DOHH2 (cell line): Measurements from ENCODE around the gene DDX19B.

Experiments
- EZH2phosphoT487 ChIP-seq: fragments of 200-600 bp; sonication (generic); IDR thresholded peaks from 2 replicates; pipeline ENCODE4 v1.6.1; 2017; ENCODE audit warnings: borderline replicate concordance, mild to moderate bottlenecking, antibody characterized with exemption, low read length, moderate library complexity, mixed read lengths
- TF ChIP-seq, protein P1 (sequence below): fragments of 200-600 bp; sonication (generic); IDR thresholded peaks from one replicate; pipeline ENCODE4 v1.5.1; 2014; ENCODE audit warnings: antibody characterized with exemption, mild to moderate bottlenecking, low read depth, low read length; ENCODE audit not compliant: poor library complexity, severe bottlenecking

DNA sequence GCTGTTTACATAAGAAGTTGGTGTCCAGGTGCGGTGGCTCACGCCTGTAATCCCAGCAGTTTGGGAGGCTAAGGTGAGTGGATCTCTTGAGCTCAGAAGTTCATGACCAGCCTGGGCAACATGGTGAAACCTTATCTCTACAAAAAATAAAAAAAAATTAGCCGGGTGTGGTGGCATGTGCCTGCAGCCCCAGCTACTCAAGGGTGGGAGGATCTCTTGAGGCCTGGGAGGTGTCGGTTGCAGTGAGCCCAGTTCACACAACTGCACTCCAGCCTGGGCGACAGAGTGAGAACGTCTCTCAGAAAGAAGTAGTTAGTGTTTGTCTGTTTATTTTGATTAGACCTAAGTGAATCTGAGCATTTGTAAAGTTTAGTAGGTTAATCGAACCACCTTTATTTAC is 60.6 kb downstream of the DDX19B start:
- TF ChIP-seq, protein P1, sequence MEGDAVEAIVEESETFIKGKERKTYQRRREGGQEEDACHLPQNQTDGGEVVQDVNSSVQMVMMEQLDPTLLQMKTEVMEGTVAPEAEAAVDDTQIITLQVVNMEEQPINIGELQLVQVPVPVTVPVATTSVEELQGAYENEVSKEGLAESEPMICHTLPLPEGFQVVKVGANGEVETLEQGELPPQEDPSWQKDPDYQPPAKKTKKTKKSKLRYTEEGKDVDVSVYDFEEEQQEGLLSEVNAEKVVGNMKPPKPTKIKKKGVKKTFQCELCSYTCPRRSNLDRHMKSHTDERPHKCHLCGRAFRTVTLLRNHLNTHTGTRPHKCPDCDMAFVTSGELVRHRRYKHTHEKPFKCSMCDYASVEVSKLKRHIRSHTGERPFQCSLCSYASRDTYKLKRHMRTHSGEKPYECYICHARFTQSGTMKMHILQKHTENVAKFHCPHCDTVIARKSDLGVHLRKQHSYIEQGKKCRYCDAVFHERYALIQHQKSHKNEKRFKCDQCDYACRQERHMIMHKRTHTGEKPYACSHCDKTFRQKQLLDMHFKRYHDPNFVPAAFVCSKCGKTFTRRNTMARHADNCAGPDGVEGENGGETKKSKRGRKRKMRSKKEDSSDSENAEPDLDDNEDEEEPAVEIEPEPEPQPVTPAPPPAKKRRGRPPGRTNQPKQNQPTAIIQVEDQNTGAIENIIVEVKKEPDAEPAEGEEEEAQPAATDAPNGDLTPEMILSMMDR, result no peak
- TF ChIP-seq EZH2phosphoT487, result no peak
